Measurements from ENCODE around the gene PADI3. TPM values are rescaled to one million over a fixed set of nuclear protein-coding genes. Genes with fewer than 3 reads are reported as not detected.

PADI3 gene
- total and polyA plus RNA-seq, 7 donors = 0.01 to 0.09 (median 0.04) TPM; not detected in 4

- WGBS, 3 donors = 88 to 91% (median 90%) methylated on average over 8 of the region's 8 CpGs
- H3K4me1 ChIP-seq = no peaks in the 10 kb centered on the region
- no peak for DNase-seq
- ATAC-seq = no peak
- H3K9me3 ChIP-seq = no peaks in the 10 kb centered on the region
- intact Hi-C loops (cut with DNase I) = no loop called here
- no peak for TF ChIP-seq CTCF (IDR thresholded peaks at IDR 0.05)
- no peak overlapping the region for H3K4me3 ChIP-seq
- H3K27me3 ChIP-seq (ENCODE audit: insufficient read depth in 3 of 3, low read length in 2 of 3) = peaks cover 0 to 24% (median 7%) of the 10 kb centered on the region in 3 donors
- H3K27ac ChIP-seq = no peak overlapping the region
- no peaks in the 10 kb centered on the region for H3K36me3 ChIP-seq (ENCODE audit: insufficient read depth in 1 of 2, low read depth in 1 of 2)
These were observed 84.2 kb downstream of the PADI3 start for GRCh38 chr1:17333081-17333480.

Other genes with a start within 250 kb of the PADI3 start
- 10 to 100 TPM; 13.9 to 30.6 (median 22.6) TPM for gene ATP13A2, start 237.2 kb upstream of the PADI3 start, total RNA-seq
- gene ATP13A2, start 237.2 kb upstream of the PADI3 start, polyA plus RNA-seq = 10 to 100 TPM; 17.3 to 22.6 (median 19.4) TPM
- gene SDHB, start 195.1 kb upstream of the PADI3 start, total RNA-seq = 100 to 1,000 TPM; 190 to 319 (median 208) TPM
- gene SDHB, start 195.1 kb upstream of the PADI3 start, polyA plus RNA-seq = 100 to 1,000 TPM; 266 to 452 (median 280) TPM
- 100 to 1,000 TPM; 198 to 956 (median 431) TPM for gene PADI2, start 129.6 kb upstream of the PADI3 start, total RNA-seq
- 100 to 1,000 TPM in 1 of 3 donors, 10 to 100 TPM in 2; 58.1 to 101 (median 58.3) TPM for gene PADI2, start 129.6 kb upstream of the PADI3 start, polyA plus RNA-seq
- not detected for gene PADI1, start 44.0 kb upstream of the PADI3 start, total RNA-seq
- not detected for gene PADI1, start 44.0 kb upstream of the PADI3 start, polyA plus RNA-seq
- under 1 TPM in 2 of 4 donors, not detected in 2; 0.54 to 0.58 TPM for gene PADI4, start 59.1 kb downstream of the PADI3 start, total RNA-seq
- under 1 TPM in 1 of 3 donors, not detected in 2; 0.52 TPM for gene PADI4, start 59.1 kb downstream of the PADI3 start, polyA plus RNA-seq
- not detected for gene PADI6, start 123.1 kb downstream of the PADI3 start, total RNA-seq
- under 1 TPM in 1 of 3 donors, not detected in 2; 0.04 TPM for gene PADI6, start 123.1 kb downstream of the PADI3 start, polyA plus RNA-seq
- 10 to 100 TPM in 3 of 4 donors, 1 to 10 TPM in 1; 9.4 to 18.7 (median 12.1) TPM for gene RCC2, start 190.6 kb downstream of the PADI3 start, total RNA-seq
- 10 to 100 TPM in 1 of 3 donors, 1 to 10 TPM in 2; 6.8 to 12.3 (median 8.3) TPM for gene RCC2, start 190.6 kb downstream of the PADI3 start, polyA plus RNA-seq

Data from psoas muscle (tissue), 8 donors.